ENCODE measurements around the gene KDELR1. TPM values are rescaled to one million over a fixed set of nuclear protein-coding genes. Genes with fewer than 3 reads are reported as not detected.
A peak's percentile ranks its signal among the peaks of the same experiment; 100 is the strongest.

Gene KDELR1
- total RNA-seq, 1 donor from 2014 or later: 138 TPM

DNA sequence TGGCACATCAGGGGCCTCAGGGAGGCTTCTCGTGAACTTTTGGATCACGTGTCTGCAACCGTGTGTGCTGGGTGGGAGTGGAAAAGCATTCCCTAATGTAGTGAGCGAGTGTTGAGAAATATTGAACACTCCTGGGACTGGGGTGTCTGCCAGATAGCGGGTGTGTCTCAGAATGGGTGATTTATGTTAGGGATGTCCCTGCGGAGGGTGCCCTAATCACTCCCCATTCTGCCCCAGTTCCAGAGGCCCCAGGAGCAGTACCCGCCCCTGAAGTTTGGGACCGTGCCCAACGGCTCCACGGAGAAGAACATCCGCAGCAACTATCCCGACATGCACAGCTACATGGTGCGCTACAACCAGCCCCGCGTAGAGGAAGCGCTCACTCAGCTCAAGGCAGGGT, 30.2 kb upstream of the KDELR1 start:
- Histone ChIP-seq H3K27me3 (peaks cover 7% of the 10 kb centered on the region), H3K4me3 (no peak overlapping the region), H3K4me1 (peaks cover 5% of the 10 kb centered on the region), H3K36me3 (no peaks in the 10 kb centered on the region), H3K9me3 (no peaks in the 10 kb centered on the region), H3K27ac (no peak overlapping the region)
- intact Hi-C loops (cut with DNase I): no loop called here
- DNase-seq: no peak
- TF ChIP-seq CTCF (IDR thresholded peaks at IDR 0.05): no peak
- ATAC-seq: peak; percentile 14

GRCh38 chr19:48419158-48419920, 28.0 kb upstream of the KDELR1 start:
- TF ChIP-seq CTCF (IDR thresholded peaks at IDR 0.05): no peak
- Histone ChIP-seq H3K27me3 (peaks cover 22% of the 10 kb centered on the region), H3K27ac (no peak overlapping the region), H3K4me3 (no peak overlapping the region), H3K9me3 (no peaks in the 10 kb centered on the region), H3K36me3 (no peaks in the 10 kb centered on the region), H3K4me1 (no peaks in the 10 kb centered on the region)
- intact Hi-C loops (cut with DNase I): no loop called here
- ATAC-seq: peak; percentile 47
- no peak for DNase-seq

- Histone ChIP-seq H3K4me3 (no peak overlapping the region), H3K4me1 (no peaks in the 10 kb centered on the region), H3K36me3 (no peaks in the 10 kb centered on the region), H3K27me3 (peaks cover 28% of the 10 kb centered on the region), H3K27ac (no peak overlapping the region), H3K9me3 (no peaks in the 10 kb centered on the region)
- no peak for TF ChIP-seq CTCF (IDR thresholded peaks at IDR 0.05)
- intact Hi-C loops (cut with DNase I): no loop called here
- DNase-seq: no peak
- no peak for ATAC-seq
Measured at GRCh38 chr19:48418317-48419064, 27.1 kb upstream of the KDELR1 start.

DNA sequence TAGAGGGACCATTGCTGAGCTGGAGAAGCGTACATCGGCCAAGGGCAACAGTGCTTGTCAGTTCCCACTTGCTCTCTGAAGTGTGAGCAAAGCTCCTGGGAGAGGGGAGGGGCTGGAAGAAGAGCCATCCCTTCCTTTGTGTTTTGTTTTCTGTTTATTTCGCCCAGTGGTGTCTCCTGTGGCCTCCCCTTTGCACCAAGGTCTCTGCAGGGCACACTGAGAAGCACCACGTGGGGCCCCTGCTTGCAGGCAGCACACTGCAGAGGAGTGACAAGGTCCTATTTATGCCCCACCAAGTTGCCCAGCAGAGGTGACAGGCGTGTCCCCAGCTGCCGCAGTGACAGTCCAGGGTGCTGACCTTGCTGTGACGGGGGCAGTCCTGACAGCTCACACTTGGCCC, 26.1 kb upstream of the KDELR1 start:
- TF ChIP-seq CTCF (IDR thresholded peaks at IDR 0.05): no peak
- DNase-seq: no peak
- H3K27me3 ChIP-seq: peaks cover 28% of the 10 kb centered on the region
- ATAC-seq: no peak
- intact Hi-C loops (cut with DNase I): no loop called here
- no peaks in the 10 kb centered on the region for H3K4me1 ChIP-seq
- no peaks in the 10 kb centered on the region for H3K9me3 ChIP-seq
- no peak overlapping the region for H3K27ac ChIP-seq
- H3K36me3 ChIP-seq: no peaks in the 10 kb centered on the region
- no peak overlapping the region for H3K4me3 ChIP-seq

DNA sequence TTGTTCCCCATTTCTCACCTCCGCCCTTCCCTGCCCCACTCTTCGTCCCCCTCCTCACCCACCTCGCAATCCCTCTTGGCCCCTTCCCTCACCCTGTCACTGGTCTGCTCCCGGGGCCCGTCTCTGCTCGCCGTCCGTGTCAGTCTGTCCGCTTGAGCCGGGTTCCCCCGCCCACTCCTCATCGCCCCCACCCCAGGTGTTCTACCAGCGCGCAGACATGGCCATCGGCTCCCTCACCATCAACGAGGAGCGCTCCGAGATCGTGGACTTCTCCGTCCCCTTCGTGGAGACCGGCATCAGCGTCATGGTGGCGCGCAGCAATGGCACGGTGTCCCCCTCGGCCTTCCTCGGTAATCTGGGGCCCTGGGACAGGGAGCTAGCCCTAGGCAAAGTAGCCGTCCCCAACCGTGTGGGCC, 24.5 kb upstream of the KDELR1 start:
- no peak overlapping the region for H3K27ac ChIP-seq
- ATAC-seq (no peak), DNase-seq (no peak)
- H3K36me3 ChIP-seq: no peaks in the 10 kb centered on the region
- intact Hi-C loops (cut with DNase I): no loop called here
- peaks cover 31% of the 10 kb centered on the region for H3K27me3 ChIP-seq
- no peaks in the 10 kb centered on the region for H3K4me1 ChIP-seq
- no peaks in the 10 kb centered on the region for H3K9me3 ChIP-seq
- no peak for TF ChIP-seq CTCF (IDR thresholded peaks at IDR 0.05)
- peak overlapping the region; percentile 8 for H3K4me3 ChIP-seq

Measured in upper lobe of right lung (tissue), 1 donor.